GM21367 (cell line): Measurements from ENCODE around the gene LRRC49.

Experiments used
- ATAC-seq: cut with Tn5 transposase; IDR thresholded peaks from one replicate; pipeline ENCODE4 v1.9.1; 2021; ENCODE audit not compliant: unreplicated experiment

Gene LRRC49

DNA sequence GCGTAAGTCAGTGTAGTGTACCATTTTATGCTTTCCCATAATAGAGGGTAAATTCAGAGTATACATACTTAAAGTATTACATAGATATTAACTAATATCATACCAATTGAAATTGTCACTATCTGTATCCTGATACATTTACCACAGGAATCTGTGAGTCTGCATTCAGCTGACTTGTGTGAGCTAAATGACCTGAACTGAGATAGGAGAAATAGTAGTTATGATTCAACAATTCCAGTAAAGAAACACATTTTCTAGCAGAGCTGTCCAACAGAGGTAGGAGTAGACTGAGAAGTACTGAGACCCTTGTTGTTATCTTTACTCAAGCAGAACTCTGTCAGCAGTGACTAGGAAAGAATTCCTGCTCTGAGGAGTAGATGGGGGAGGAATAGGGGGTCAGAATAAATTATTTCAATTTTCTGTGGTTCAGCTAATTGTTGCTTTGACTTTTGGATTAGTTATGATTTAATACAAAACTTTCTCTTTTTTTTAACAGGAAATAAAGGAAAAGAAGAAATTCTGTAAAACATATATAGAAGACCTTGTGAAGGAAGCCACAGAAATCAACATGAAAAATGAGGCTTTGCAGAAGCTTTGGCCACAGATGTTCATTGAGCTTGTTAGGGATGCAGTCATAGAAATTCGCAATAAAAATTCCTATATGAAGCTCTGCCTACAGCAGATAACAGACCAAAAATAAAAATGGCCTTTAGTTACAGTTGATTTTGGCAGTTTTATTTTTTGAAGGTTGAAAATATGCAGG lies 156.5 kb downstream of the LRRC49 start:
- ATAC-seq: no peak

DNA sequence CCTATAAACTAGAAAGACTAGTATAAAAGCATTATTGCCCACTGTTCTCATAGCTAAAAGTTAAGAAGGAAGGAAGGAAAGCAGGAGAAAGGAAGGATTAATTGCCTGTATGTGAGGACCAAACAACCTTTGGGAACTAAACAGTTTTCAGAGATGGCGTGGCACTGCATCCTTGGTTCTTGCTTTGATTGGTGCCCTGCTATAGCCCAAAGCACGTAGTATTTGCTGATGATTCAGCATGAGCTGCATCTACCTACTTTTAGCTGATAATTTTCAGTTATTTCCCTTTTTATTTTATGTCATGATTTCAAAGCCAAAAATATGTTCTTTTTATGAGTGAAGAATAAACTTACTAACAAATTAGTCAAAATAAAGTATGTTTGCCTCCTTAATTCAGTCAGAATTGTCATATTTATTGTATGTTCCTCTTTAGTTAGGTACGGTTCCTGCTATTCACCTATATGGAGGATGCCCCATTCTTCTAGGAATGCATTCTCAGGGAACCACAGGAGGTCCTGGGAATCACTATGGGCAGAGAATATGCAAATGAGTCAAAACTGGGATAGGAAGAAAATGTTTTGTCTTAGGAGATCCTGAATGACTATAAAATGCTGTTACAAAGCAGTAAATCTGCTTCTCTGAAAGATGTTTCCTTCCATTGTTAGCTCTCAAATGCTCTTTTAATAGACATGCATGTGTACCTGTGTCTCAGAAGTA lies 157.2 kb downstream of the LRRC49 start:
- ATAC-seq: no peak

DNA sequence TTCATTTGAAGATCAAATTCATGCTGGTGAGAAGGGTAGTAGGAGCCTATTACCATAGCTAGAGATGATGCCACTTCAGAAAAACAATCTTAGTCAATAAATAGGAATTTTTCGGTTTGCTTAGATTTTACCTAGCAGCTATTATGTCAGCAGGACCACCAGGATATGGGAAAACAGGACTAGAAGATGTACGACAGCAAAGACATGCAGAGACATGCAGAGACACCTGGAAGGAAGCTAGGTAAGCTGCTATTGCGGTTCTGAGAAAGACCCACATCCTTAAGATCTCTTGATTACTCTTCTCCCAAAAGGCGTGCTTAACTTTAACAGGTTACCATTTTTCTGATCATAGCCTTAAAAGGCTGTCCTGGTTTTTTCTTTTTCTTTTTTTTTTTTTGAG lies 157.8 kb downstream of the LRRC49 start:
- ATAC-seq: no peak

DNA sequence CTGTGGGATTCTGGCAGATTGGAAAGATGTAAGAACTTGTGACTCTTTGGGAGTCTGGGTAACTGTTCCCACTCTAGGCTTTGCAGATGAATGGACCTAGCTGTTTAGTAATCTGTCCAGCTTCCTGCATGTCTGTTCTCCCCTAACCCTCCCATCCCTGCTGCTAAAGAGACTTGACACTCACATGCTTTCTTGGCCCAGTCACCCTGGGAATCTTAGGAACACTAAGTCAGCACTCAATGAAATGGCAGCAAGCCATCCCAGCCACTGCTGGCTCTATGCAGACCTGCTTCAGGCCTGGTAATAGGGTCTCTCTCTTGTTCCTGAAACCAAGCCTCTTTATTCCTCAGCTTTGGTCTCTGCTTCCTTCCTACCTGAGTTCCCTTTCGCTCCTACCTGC lies 158.9 kb downstream of the LRRC49 start:
- ATAC-seq: no peak

DNA sequence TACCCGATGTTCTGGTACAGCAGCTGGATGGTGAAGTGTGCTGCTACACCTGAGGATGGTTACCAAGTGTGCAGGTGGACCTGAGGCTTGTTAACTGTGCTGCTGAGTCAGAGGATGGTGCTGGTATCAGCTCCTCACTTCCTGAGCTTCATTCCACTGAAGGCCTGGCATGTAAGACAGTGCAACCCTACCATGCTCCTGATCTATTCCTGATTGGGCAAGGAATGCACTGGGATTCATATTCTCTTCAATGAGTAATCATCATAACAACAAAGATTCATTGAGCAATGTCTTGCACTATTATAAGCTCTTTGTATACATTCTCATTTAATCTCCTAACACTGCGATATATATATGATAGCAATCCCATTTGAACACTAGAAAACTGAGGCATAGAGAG lies 159.7 kb downstream of the LRRC49 start:
- ATAC-seq: no peak

DNA sequence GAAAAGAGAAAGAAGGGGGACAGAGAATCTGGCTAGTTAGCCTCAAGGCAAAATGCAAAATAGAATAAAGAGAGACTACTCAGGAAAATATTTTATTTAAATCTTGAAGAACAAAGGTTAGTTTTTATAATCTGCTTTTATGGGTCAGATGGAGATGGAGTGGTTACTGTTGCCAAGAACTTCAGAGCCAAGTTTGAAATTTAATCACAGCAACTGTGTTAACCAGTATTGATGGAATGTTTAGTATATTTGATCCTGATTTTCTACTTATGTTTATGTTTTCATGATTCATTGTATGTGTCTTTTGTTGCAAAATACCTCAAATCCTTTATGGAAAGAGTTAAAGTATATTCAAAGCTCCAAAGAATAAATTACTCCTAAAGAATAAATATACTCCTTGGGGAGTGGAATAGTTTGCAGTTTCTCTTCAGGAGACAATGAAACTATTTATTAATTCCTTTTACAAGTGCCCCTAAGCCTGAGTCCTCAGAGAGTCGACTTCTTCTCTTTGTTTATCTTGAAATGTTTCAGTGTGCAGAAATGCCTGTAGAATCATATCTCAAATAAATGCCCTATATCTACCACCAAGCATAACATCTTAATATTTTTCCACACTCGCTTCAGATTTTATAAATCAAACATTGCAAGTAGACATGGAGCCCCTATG lies 161.8 kb downstream of the LRRC49 start:
- ATAC-seq: no peak

DNA sequence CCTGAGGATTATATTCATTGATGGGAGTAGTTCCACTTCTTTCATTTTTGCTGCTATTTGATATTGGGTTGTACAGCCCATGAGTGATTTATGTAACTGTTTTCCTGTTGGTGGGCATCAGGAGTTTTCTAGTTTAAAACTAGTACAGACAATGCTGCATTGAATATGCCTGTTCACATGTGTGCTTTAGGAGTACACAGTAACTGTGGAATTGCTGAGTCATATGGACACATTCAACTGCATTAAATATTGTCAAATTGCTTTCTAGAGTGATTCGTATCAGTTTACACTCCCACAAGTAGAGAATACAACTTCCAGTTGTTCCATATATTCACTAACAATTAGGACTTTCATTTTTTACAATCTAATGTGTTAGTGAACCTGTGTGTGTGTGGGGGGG lies 162.8 kb downstream of the LRRC49 start:
- ATAC-seq: no peak

DNA sequence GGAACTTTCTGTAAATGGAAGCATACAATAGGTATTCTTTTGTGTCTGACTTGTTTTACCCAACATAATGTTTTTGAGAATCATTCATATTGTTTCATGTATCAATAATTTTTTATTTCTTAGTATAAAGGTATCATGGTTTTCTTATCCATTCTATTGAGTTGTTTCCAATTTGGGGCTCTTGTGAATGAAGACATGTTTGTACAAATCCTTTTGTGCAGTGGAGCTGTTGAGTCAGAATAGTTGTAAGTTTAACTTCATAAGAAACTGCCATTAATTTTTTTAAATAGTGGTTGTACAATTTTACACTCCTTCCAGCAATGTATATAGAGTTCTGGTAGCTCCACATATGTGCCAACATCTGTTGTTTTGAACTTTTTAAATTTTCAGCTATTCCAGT lies 163.5 kb downstream of the LRRC49 start:
- ATAC-seq: no peak

DNA sequence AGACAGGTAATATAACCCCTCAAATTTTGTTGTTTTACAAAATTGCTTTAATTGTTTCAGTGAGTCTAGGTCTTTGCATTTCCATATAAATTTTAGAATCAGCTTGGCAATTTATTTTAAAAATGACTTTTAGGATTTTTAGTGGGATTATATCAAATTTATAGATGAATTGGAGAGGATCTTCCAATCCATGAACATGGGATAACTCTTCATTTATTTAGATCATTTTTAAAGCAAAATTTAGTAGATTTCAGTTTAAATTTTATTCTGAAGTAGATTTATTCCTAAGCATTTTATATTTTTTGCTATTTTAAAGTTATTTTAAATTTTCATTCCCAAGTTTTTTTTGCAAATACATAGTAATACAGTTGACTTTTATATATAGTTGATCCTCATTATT lies 164.5 kb downstream of the LRRC49 start:
- no peak for ATAC-seq

DNA sequence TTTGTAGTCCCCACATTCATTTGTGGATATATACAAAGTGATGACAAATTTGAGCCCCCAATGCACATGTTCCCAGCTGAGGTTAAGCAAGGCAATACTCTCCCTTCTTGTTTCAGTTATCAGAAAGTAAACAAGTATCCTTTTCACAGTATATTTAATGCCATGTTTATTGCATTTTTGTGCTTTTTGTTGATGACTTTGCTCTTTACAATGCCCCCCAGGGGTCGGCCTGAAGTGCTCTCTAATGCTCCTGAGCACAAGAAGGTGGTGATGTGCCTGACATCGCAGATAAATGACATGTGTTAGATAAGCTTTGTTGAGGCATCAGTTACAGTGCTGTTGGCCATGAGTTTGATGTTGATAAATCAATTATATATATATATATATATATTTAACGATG lies 165.0 kb downstream of the LRRC49 start:
- ATAC-seq: no peak

DNA sequence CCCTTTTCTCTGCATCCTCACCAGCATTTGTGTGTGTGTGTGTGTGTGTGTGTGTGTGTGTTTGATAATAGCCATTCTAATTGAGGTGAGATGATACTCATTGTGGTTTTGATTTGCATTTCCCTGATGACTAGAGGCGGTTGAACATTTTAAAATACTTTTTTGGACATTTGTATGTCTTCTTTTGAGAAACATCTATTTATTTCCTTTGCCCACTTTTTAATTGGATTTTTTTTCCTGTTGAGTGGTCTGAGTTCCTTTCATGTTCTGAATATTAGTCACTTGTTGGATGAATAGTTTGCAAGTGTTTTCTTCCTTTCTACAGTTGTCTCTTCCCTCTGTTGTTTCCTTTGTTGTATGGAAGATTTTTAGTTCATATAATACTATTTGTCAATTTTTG lies 168.4 kb downstream of the LRRC49 start:
- ATAC-seq: no peak

DNA sequence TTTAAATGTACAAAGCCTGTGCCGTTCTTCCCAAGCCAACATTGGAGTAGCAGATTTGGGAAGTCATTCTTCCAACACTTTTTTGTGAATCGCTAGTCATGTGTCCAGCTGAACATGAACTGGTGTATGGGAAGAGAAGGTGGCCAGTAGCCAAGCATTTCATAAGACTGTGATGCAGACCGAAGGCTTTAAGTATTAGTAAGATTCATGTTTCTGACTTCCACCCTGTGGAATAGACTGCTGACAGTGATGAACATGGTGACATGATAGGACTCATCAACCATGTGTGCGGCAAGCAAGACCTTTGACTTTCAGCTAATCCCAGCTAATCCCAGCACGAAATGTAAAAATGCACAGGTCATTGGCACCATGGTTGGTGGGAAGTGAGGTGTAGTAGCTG lies 174.4 kb downstream of the LRRC49 start:
- ATAC-seq: no peak

DNA sequence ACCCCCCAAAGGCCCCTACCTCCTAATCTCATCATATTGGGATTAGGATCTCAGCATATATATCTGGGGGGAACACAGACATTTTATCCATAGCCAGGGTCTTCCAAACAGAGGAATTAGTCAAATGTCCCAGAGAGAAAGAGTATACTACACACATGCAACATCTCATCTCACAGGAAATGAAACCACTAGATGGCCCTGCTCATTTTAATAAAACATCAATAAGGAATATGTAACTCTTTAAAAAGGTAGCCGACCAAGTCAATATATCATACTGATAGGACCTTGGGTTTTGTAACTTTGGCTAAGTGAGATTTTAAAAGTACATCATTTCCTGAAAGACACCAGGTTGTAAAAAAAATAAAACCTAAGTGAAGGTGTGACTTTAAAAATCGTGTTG lies 177.1 kb downstream of the LRRC49 start:
- ATAC-seq: no peak

DNA sequence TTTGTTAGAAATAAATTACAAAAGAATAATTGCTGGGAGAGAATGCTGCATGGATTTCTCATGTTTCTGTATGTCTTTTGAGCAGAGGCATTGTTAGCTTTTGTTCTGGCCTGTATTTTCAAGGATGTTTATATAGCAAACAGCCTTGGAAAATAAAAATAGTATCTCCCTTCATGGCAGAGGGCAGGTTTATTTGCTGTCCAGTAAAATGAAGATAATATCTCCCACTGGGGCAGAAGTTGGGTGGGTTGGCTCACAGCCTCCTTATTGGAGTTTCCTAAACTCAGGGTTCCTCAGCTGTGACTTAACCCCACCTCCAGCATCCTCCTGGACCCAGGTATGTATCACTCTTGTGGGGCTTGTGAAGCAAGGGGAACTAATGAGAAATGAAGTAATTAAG lies 178.9 kb downstream of the LRRC49 start:
- no peak for ATAC-seq

DNA sequence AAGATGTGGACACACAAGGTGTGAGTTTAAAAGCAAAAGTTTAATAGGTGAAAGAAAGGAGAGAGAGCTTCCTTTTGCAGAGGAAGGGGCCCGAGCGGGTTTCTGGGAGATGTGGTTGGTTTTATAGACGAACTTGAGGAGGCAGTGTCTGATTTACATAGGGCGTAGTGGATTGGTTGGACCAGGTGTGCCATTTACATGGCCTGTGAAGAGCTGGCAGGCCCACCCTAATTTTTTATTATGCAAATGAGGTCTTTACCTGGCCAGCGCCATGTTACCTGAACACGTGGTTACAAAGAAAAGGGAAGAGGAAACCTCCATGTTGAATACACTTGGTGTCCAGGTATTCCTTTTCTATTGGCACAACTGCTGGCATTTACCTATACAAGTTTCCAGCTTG lies 179.8 kb downstream of the LRRC49 start:
- ATAC-seq: no peak

DNA sequence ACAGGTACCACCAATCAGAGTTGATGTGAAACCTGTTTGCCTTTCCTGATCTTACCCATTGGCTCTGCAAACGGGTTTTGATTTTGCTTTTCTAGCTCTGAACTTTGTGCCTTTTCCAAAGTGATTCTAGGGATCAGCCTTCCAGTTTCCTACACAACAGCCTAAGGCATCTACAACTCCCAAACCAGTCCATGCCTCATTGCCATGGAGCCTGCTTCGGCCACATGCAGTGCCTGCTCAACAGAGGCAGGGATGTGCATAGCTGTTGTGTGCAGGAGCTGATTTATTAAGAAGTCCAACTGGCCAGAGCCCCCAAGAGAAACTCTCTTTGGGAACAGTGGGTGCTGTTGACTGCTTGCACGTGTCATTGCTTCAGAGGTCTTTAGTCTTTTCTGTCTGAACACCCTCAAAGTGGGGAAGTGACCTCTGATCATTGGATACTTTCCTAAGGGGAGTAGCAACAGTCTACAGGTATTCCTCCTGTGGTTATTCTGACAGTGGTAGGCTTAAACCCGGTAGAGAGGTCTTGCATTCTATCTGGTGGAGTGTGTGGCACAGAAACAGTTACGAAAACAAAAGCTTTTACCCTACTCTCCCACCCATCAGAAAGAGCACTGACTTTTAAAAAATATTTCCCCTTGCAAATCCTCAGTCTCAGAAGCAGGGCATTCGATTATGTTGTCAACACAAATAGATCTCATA lies 186.0 kb downstream of the LRRC49 start:
- no peak for ATAC-seq

DNA sequence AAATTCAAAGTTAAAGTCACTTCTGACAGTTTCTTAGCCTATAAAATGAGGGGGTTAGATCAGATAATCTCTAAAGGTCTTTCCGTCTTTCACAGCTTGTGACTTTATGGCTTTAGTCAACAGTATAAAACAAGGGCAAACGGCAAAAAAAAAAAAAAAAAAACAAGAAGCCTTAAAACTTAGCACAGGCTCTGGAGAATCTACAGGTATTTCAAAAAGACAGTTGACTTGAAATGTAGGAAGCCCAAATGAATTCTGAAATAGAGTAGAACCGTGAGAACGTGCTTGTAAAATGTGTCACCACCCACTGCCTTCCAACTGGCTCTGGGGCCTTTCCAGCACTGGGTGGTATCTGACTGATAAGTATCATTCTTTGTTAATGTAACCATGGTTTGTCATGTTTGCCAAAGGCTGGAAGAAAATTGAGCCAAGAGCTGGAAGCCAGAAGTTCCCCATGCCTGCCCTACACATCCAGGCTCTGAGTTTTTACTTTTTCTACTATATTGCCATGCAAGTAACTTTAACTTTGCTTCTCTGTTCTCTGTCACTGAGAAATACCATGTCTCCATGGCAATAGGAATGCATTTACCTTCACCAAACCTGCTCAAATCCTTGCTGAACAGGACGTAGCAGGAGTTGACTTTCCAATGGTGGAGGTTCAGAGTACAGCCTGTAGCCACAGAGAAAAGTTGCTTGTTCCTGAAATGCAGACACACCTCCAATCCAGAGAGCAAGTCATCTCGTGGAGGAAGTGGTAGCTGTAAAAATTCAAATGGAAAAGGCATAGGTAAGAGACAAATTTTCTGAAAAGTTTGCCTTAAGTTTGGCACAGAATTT lies 186.8 kb downstream of the LRRC49 start:
- ATAC-seq: no peak

DNA sequence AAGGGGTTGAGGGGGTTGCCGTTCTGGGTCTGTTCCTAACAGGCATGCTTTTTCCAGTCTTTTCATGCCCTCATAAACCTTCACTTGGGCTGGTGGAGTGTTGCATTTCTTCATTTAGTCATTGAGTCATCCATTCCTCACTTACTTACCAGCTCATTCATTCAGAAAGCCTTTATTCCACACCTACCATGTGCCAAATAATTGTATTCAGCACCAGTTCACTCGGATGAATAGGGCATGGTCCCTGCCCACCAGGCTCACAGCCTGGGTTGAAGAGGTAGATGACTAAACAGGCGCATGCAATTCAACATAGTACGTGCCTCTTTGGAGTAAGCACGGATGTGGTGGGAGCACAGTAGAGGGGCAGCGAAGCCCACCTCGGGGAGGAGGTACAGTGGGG lies 187.5 kb downstream of the LRRC49 start:
- no peak for ATAC-seq

DNA sequence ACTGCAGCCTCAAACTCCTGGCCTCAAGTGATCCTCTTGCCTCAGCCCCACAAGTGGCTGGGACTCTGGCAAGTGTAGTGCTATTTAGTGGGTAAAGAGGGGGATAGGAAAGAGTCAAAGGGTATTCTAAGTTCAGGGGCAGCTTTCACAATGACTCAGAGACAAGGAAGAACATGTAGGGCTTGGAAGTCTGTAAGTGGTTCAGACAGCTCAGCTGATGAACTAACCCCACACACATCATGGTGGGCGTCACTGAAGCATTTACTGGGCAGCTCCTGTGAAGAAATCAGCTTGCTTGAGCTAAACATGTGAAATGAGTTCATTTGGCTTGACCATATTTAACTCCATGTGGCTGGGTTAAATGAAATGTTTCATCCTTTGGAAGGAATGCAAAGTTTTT lies 188.1 kb downstream of the LRRC49 start:
- no peak for ATAC-seq

DNA sequence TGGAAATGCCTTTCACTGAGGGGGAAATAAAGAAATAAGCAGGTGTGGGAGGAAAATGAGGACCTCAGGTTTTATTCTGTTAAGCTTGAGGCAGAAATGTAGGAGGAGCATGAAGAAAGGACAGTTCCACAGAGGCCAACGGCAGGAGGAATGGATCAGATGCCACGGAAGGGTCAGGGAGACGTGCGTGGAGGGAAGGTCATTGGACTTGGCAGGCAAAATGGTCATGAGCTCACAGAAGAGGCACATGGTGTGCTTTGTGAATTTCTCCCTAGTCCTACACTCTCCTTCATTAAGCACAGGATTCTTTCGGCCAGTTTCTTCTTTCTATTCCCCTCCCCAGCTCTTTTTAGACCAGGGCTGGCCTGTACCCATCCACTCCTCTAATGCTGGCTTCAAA lies 190.2 kb downstream of the LRRC49 start:
- ATAC-seq: no peak

DNA sequence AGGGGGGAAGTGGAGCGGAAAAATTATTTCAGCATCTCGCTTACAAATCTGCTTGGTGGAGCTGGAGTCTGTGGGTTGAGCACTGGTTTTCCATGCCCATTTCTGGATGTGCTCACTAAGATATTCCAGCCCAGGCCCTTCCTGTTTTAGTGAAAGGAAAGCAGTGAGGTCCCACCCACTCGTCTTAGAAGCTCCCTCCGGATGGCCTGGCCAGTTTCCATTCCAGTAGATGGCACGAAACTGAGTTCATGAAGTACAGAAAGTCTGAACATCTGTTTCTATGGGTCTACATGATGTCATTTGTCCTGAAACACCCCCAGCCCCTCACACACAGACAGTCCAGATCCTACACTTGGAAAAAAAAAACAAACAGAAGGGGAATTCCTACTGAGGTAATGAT lies 190.7 kb downstream of the LRRC49 start:
- no peak for ATAC-seq
